ENCODE results near the gene FOXC2. TPM values are rescaled to one million over a fixed set of nuclear protein-coding genes. Genes with fewer than 3 reads are reported as not detected.
A peak's percentile ranks its signal among the peaks of the same experiment; 100 is the strongest.

FOXC2 gene
- total RNA-seq, 4 donors from 2014 or later: 0.40 to 1.5 (median 0.50) TPM

DNA sequence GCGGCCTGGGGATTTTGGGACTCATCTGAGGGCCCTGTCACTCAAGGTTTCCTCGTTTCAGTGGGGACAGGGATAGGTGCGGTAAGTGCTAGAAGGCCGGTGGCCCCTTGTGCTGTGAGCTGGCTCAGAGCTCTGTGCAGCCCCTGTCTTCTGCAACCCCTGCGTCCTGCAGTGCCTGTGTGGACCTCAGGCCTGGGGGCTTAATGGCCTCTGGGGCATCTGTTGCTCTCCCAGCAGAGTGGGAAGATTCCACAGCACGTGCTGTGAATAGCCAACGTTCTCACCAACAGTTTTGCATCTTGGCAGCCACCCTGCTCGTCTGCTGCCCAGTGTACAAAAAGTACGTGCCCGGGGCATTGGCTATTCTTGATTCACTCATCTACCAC lies 4.9 kb downstream of the FOXC2 start:
- Histone ChIP-seq H3K9me3 (no peaks in the 10 kb centered on the region), H3K27me3 (peaks cover 100% of the 10 kb centered on the region), H3K27ac (peak overlapping the region in 1 of 4 donors; percentile 4), H3K4me1 (peaks cover 0 to 31% (median 4%) of the 10 kb centered on the region in 3 donors), H3K36me3 (no peaks in the 10 kb centered on the region), H3K4me3 (peak overlapping the region in 1 of 2 donors; percentile 3)
- no peak for TF ChIP-seq POLR2A (IDR thresholded peaks at IDR 0.05)
- TF ChIP-seq, protein P1, sequence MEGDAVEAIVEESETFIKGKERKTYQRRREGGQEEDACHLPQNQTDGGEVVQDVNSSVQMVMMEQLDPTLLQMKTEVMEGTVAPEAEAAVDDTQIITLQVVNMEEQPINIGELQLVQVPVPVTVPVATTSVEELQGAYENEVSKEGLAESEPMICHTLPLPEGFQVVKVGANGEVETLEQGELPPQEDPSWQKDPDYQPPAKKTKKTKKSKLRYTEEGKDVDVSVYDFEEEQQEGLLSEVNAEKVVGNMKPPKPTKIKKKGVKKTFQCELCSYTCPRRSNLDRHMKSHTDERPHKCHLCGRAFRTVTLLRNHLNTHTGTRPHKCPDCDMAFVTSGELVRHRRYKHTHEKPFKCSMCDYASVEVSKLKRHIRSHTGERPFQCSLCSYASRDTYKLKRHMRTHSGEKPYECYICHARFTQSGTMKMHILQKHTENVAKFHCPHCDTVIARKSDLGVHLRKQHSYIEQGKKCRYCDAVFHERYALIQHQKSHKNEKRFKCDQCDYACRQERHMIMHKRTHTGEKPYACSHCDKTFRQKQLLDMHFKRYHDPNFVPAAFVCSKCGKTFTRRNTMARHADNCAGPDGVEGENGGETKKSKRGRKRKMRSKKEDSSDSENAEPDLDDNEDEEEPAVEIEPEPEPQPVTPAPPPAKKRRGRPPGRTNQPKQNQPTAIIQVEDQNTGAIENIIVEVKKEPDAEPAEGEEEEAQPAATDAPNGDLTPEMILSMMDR (IDR thresholded peaks at IDR 0.05): no peak
- TF ChIP-seq POLR2AphosphoS5 (IDR thresholded peaks at IDR 0.05): no peak
- TF ChIP-seq EP300 (IDR thresholded peaks at IDR 0.05): no peak
- 35 to 75% methylated on average over 2 to 4 of the region's 10 CpGs for WGBS, 2 donors (ENCODE audit: low coverage in 1 of 2)
- ATAC-seq: no peak

DNA sequence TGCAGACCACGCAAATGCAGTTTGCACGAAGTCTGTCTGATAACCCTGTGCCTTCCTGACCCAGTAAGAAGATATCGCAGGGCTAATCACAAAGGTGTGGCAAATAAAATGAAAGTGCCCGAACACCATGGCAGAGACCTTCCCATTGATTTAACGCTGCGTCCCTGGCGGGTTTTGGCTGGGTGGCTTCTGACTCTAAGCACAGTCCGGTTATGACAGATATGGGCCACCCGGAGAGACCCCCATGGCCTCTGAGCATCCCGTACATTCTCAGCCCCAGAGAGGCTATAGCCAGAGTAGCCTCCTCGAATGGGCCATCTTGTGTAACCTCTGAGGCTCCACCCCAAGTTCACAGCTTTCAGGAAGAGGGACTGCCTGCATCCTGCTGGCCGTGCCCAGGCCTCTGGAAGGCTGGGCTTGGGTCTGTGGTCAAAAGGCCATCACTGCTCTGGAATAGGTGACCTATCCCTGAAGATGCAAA lies 5.5 kb downstream of the FOXC2 start:
- Histone ChIP-seq H3K4me1 (peaks cover 0 to 29% (median 4%) of the 10 kb centered on the region in 3 donors), H3K4me3 (no peak overlapping the region), H3K27ac (no peak overlapping the region), H3K36me3 (no peaks in the 10 kb centered on the region), H3K27me3 (peaks cover 100% of the 10 kb centered on the region), H3K9me3 (no peaks in the 10 kb centered on the region)
- TF ChIP-seq EP300 (IDR thresholded peaks at IDR 0.05) (no peak), POLR2AphosphoS5 (IDR thresholded peaks at IDR 0.05) (no peak), POLR2A (IDR thresholded peaks at IDR 0.05) (no peak)
- TF ChIP-seq, protein P1 (IDR thresholded peaks at IDR 0.05): no peak
- WGBS, 2 donors (ENCODE audit: low coverage in 1 of 2): 75 to 95% methylated on average over 8 of the region's 12 CpGs
- no peak for ATAC-seq

GRCh38 chr16:86572606-86573005 lies 6.0 kb downstream of the FOXC2 start:
- WGBS, 2 donors (ENCODE audit: low coverage in 1 of 2): 93% methylated on average over 3 of the region's 8 CpGs; no CpG with 5 or more reads in 1 of the 2 donors
- TF ChIP-seq EP300 (IDR thresholded peaks at IDR 0.05) (no peak), POLR2AphosphoS5 (IDR thresholded peaks at IDR 0.05) (no peak), POLR2A (IDR thresholded peaks at IDR 0.05) (no peak)
- TF ChIP-seq, protein P1 (IDR thresholded peaks at IDR 0.05): no peak
- no peaks in the 10 kb centered on the region for H3K36me3 ChIP-seq
- no peak overlapping the region for H3K4me3 ChIP-seq
- peaks cover 100% of the 10 kb centered on the region for H3K27me3 ChIP-seq
- H3K9me3 ChIP-seq: no peaks in the 10 kb centered on the region
- no peak overlapping the region for H3K27ac ChIP-seq
- peaks cover 0 to 23% (median 0%) of the 10 kb centered on the region in 3 donors for H3K4me1 ChIP-seq
- ATAC-seq: no peak

GRCh38 chr16:86573215-86573614 lies 6.6 kb downstream of the FOXC2 start:
- H3K27ac ChIP-seq: no peak overlapping the region
- ATAC-seq: no peak
- H3K4me3 ChIP-seq: no peak overlapping the region
- WGBS, 2 donors (ENCODE audit: low coverage in 1 of 2): 57 to 73% methylated on average over 5 to 6 of the region's 8 CpGs
- no peak for TF ChIP-seq POLR2A (IDR thresholded peaks at IDR 0.05)
- no peak for TF ChIP-seq EP300 (IDR thresholded peaks at IDR 0.05)
- no peak for TF ChIP-seq POLR2AphosphoS5 (IDR thresholded peaks at IDR 0.05)
- TF ChIP-seq, protein P1 (IDR thresholded peaks at IDR 0.05): no peak
- H3K4me1 ChIP-seq: peaks cover 0 to 23% (median 0%) of the 10 kb centered on the region in 3 donors
- H3K36me3 ChIP-seq: no peaks in the 10 kb centered on the region
- H3K27me3 ChIP-seq: peaks cover 100% of the 10 kb centered on the region
- H3K9me3 ChIP-seq: no peaks in the 10 kb centered on the region
